ENCODE measurements around the gene CLEC16A. TPM values are rescaled to one million over a fixed set of nuclear protein-coding genes. Genes with fewer than 3 reads are reported as not detected.

CLEC16A gene
- total and polyA plus RNA-seq, 4 donors = 14.3 to 44.4 (median 26.4) TPM

DNA sequence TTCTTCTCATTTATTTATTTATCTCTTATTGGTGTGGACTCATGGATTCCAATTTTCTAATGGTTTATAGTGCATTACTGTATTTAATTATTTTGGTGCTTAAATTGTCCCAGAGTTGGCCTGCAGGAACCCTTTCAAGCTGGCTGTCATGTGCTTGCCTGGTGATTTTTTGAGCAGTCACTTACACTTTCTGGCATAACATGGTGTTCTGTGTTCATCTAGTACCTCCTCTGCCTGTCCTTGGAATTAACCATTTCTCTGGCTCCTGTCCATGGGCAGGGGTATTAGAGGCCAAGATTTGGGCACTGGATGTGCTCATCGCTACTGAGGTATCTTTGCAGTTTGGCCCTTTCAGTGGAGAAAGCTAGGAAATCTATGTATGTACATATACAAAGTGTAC, 67.0 kb downstream of the CLEC16A start:
- ATAC-seq (ENCODE audit: insufficient read depth, low FRiP score) (no peak), DNase-seq (no peak)
- Histone ChIP-seq H3K27ac (ENCODE audit: low read depth in 1 of 2, low read length in 1 of 2) (peak overlapping the region in 1 of 2 donors; percentile 47), H3K9ac (ENCODE audit: insufficient read depth in 1 of 2, low read length in 2 of 2) (no peak overlapping the region), H3K9me3 (ENCODE audit: control insufficient read depth in 4 of 4, insufficient read depth in 3 of 4, low read length in 3 of 4) (no peaks in the 10 kb centered on the region), H3K27me3 (ENCODE audit: control insufficient read depth in 3 of 3, insufficient read depth in 3 of 3, low read length in 2 of 3) (no peaks in the 10 kb centered on the region), H3K36me3 (ENCODE audit: control insufficient read depth in 4 of 4, insufficient read depth in 4 of 4, low read length in 4 of 4) (peaks cover 0 to 6% (median 3%) of the 10 kb centered on the region in 4 donors), H3K4me1 (ENCODE audit: control insufficient read depth in 5 of 5, insufficient read depth in 5 of 5, low read length in 5 of 5) (peaks cover 0 to 7% (median 1%) of the 10 kb centered on the region in 5 donors), H3K4me3 (no peak overlapping the region)
- WGBS, 2 donors = 96 to 100% methylated on average over 1 of the region's 1 CpG
- TF ChIP-seq, protein P1, sequence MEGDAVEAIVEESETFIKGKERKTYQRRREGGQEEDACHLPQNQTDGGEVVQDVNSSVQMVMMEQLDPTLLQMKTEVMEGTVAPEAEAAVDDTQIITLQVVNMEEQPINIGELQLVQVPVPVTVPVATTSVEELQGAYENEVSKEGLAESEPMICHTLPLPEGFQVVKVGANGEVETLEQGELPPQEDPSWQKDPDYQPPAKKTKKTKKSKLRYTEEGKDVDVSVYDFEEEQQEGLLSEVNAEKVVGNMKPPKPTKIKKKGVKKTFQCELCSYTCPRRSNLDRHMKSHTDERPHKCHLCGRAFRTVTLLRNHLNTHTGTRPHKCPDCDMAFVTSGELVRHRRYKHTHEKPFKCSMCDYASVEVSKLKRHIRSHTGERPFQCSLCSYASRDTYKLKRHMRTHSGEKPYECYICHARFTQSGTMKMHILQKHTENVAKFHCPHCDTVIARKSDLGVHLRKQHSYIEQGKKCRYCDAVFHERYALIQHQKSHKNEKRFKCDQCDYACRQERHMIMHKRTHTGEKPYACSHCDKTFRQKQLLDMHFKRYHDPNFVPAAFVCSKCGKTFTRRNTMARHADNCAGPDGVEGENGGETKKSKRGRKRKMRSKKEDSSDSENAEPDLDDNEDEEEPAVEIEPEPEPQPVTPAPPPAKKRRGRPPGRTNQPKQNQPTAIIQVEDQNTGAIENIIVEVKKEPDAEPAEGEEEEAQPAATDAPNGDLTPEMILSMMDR (IDR thresholded peaks at IDR 0.05; ENCODE audit: control extremely low read depth, extremely low read depth) = no peak

DNA sequence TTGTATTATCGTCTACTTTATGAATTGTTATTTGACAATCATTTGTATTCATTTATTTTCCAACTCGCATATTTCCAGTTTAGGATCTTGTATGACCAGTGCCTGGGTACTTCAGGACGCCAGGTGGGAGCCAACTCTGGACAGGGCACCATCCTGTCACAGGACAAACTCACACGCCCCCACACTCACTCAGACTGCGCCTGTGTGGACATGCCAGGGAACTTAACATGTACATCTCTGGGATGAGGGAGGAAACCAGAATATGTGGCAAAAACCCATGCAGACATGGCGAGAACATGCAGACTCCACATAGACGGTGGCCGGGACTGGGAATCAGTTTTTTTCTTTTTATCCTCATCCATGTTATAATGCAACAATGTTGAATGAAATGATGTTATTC, 68.5 kb downstream of the CLEC16A start:
- peaks cover 0 to 13% (median 6%) of the 10 kb centered on the region in 5 donors for H3K4me1 ChIP-seq (ENCODE audit: control insufficient read depth in 5 of 5, insufficient read depth in 5 of 5, low read length in 5 of 5)
- TF ChIP-seq, protein P1 (IDR thresholded peaks at IDR 0.05; ENCODE audit: control extremely low read depth, extremely low read depth) = no peak
- DNase-seq = no peak
- no peak overlapping the region for H3K9ac ChIP-seq (ENCODE audit: insufficient read depth in 1 of 2, low read length in 2 of 2)
- H3K27me3 ChIP-seq (ENCODE audit: control insufficient read depth in 3 of 3, insufficient read depth in 3 of 3, low read length in 2 of 3) = no peaks in the 10 kb centered on the region
- ATAC-seq (ENCODE audit: insufficient read depth, low FRiP score) = no peak
- 90 to 95% methylated on average over 8 of the region's 8 CpGs for WGBS, 2 donors
- H3K36me3 ChIP-seq (ENCODE audit: control insufficient read depth in 4 of 4, insufficient read depth in 4 of 4, low read length in 4 of 4) = peaks cover 0 to 6% (median 3%) of the 10 kb centered on the region in 4 donors
- H3K27ac ChIP-seq (ENCODE audit: low read depth in 1 of 2, low read length in 1 of 2) = no peak overlapping the region
- H3K4me3 ChIP-seq = no peak overlapping the region
- no peaks in the 10 kb centered on the region for H3K9me3 ChIP-seq (ENCODE audit: control insufficient read depth in 4 of 4, insufficient read depth in 3 of 4, low read length in 3 of 4)

DNA sequence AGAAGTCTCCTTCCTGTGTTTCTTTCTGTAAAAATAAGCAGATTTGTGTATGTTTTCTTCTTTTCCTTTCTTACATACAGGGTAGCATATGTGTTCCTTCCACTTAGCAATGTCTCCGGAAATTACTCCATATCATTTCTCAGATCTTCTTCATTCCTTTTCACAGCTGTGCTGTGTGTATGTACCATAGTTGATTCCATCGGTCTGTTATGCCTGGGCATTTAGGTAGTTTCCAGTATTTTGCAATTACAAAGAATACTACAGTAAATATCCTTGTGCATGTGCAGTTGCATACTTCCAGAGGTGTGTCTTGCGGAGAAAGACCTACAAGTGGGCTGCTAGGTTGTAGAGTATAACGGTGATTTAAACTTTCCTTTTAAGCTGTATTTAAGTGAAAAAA, 69.8 kb downstream of the CLEC16A start:
- H3K36me3 ChIP-seq (ENCODE audit: control insufficient read depth in 4 of 4, insufficient read depth in 4 of 4, low read length in 4 of 4) = peaks cover 0 to 6% (median 2%) of the 10 kb centered on the region in 4 donors
- no peaks in the 10 kb centered on the region for H3K9me3 ChIP-seq (ENCODE audit: control insufficient read depth in 4 of 4, insufficient read depth in 3 of 4, low read length in 3 of 4)
- no peak overlapping the region for H3K27ac ChIP-seq (ENCODE audit: low read depth in 1 of 2, low read length in 1 of 2)
- TF ChIP-seq, protein P1 (IDR thresholded peaks at IDR 0.05; ENCODE audit: control extremely low read depth, extremely low read depth) = no peak
- no peak overlapping the region for H3K4me3 ChIP-seq
- H3K27me3 ChIP-seq (ENCODE audit: control insufficient read depth in 3 of 3, insufficient read depth in 3 of 3, low read length in 2 of 3) = no peaks in the 10 kb centered on the region
- H3K4me1 ChIP-seq (ENCODE audit: control insufficient read depth in 5 of 5, insufficient read depth in 5 of 5, low read length in 5 of 5) = peaks cover 0 to 13% (median 6%) of the 10 kb centered on the region in 5 donors
- WGBS, 2 donors = 71 to 74% methylated on average over 4 of the region's 4 CpGs
- H3K9ac ChIP-seq (ENCODE audit: insufficient read depth in 1 of 2, low read length in 2 of 2) = no peak overlapping the region
- no peak for ATAC-seq (ENCODE audit: insufficient read depth, low FRiP score)
- DNase-seq = peak in 2 of 3 donors; percentile 37 to 52

DNA sequence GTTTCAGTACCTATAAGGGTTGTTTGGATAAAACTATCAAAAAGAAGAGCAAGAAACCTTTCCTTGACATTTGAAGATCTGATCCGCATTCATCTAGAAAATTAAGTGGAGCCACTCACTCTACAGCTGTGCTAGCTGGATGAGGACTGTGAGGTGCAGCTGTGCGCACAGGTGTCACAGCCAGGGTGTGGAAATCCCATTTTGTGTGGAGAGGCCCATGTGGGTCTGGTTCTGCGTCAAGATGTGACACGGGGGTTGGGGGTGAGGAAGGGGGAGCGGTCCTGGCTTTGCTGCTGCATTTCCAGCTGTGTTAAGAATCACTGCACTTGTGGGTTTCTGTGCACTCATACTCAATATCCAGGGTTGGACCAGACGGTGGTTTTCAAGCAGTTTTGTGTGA, 70.7 kb downstream of the CLEC16A start:
- Histone ChIP-seq H3K36me3 (ENCODE audit: control insufficient read depth in 4 of 4, insufficient read depth in 4 of 4, low read length in 4 of 4) (peaks cover 0 to 5% (median 2%) of the 10 kb centered on the region in 4 donors), H3K4me1 (ENCODE audit: control insufficient read depth in 5 of 5, insufficient read depth in 5 of 5, low read length in 5 of 5) (peaks cover 0 to 13% (median 6%) of the 10 kb centered on the region in 5 donors), H3K9ac (ENCODE audit: insufficient read depth in 1 of 2, low read length in 2 of 2) (no peak overlapping the region), H3K27me3 (ENCODE audit: control insufficient read depth in 3 of 3, insufficient read depth in 3 of 3, low read length in 2 of 3) (no peaks in the 10 kb centered on the region), H3K9me3 (ENCODE audit: control insufficient read depth in 4 of 4, insufficient read depth in 3 of 4, low read length in 3 of 4) (no peaks in the 10 kb centered on the region), H3K27ac (ENCODE audit: low read depth in 1 of 2, low read length in 1 of 2) (no peak overlapping the region), H3K4me3 (no peak overlapping the region)
- TF ChIP-seq, protein P1 (IDR thresholded peaks at IDR 0.05; ENCODE audit: control extremely low read depth, extremely low read depth) = no peak
- no peak for ATAC-seq (ENCODE audit: insufficient read depth, low FRiP score)
- DNase-seq = no peak
- 92 to 96% methylated on average over 6 of the region's 6 CpGs for WGBS, 2 donors

Data from lung (tissue), 12 donors.